CD4-positive, alpha-beta T cell treated with Interleukin-17A for 4 hours (primary cell): Measurements from ENCODE around the gene FKBP11.
"Not testable (repeated sequence)": the region's sequence is repeated elsewhere in the genome, so short reads cannot be mapped to it uniquely, and the experiment has no call there.

Source experiments
- DNase-seq: peaks from one replicate; pipeline ENCODE4 v3.0.0-alpha.2; 2020; ENCODE audit warnings: mixed read lengths

The FKBP11 gene

DNA sequence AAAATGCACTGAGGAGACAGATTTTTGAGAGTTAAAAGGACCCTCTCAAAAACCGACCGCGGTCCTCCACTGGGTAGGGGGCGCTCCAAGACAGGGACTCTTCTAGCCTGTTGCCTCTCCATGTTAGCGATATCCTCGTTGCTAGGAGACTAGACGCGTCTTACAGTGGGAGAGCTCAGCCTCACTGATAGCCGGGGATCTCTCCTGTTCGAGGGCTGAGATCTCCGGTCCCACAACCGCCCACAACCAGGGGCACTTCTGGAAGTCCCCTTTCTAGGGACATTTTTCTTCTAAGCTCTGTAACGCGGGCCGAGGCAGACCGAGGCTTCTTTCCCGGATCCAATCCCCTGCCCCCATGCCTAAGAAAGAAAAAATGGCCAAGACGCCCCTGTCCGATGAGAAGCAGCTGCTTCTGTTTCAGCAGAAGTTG is 21.3 kb downstream of the FKBP11 start:
- peak; percentile 88 for DNase-seq

- no peak for DNase-seq
These were observed 21.8 kb downstream of the FKBP11 start for GRCh38 chr12:48903363-48903981.

- DNase-seq, result no peak
These were observed 24.0 kb downstream of the FKBP11 start for GRCh38 chr12:48901278-48901677.

DNA sequence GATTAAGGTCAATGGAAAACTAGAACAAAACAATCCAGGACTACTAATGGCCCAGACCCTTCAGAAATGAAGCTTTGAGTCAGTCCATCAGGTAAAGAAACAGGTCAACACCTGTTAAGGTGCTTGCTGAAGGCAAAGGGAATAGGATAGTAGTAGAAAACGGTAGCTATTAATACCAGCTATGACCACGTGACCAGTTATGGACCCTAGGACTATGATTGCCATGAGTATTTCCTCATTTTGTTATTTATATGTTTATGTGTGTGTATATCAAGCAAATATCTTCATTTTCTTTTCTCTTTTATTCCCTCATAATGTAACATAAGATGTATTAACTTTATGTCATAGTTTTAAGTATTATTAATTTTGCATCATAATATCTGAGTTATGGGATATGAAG is 25.6 kb downstream of the FKBP11 start:
- DNase-seq, result no peak

DNA sequence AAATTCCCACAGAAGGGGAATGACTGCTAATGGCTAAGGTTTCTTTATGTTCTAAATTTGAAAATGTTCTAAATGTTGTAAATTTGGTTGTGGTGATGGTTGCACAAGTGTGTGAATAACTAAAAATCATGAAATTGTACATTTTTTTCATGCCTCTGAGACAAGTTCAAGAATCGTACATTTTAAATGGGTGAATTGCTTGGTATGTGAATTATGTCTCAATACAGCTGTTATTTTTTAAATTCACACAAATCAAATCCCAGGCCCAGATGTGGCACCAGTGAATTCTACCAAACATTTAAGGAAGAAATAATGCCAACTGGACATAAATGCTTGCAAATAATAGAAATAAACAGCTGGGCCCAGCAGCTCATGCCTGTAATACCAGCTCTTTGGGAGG is 31.0 kb downstream of the FKBP11 start:
- DNase-seq, result no peak

- DNase-seq, result peak; percentile 83
These were observed 34.5 kb downstream of the FKBP11 start for GRCh38 chr12:48890657-48891418.

- DNase-seq, result no peak
These were observed 35.6 kb downstream of the FKBP11 start for GRCh38 chr12:48889679-48890078.

GRCh38 chr12:48883305-48884161 is 41.8 kb downstream of the FKBP11 start:
- DNase-seq, result no peak

DNA sequence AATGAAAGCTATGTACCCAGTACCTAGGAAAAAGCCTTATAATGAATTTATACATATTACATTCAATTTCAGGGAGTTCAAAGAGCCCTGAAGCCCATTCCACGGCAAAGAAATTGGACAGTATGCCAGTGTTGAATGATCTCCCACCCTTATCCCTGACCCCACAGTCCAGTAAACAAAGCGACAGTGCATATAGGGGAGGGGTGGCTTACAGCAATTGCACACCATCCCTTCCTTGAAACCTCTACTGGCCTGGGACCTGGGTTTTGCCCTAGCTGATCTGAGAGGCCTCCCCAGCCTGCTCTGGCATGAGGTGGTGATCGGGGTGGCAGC is 42.4 kb downstream of the FKBP11 start:
- DNase-seq, result no peak

GRCh38 chr12:48882315-48882687 is 43.0 kb downstream of the FKBP11 start:
- DNase-seq, result no peak

DNA sequence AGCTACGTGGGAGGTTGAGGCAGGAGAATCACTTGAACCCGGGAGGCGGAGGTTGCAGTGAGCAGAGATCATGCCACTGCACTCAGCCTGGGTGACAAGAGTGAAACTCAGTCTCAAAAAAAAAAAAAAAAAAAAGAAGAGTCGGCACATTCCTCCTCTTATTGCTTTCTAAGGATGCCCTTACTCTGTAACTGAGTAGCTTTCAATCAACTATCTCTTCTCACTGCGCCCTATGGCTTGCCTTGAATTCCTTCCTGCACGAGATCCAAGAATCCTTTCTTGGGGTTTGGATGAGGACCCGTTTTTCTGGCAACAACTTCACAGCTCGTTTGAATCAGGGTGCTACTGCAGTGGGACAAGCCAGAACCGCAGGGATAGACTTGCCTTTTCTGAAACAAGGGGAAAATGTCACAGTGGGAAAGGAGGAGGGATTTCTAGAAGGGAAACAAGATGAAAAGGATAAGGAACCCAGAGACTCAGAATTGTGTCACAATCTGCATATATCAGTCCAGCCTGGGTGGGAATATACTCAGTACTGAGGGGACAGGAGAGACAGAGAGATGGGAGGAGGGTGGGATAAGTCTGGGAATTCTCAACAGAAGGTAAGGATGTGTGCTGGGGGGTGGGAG is 43.5 kb downstream of the FKBP11 start:
- DNase-seq, result no peak

- DNase-seq, result no peak
These were observed 44.6 kb downstream of the FKBP11 start for GRCh38 chr12:48880647-48881046.

DNA sequence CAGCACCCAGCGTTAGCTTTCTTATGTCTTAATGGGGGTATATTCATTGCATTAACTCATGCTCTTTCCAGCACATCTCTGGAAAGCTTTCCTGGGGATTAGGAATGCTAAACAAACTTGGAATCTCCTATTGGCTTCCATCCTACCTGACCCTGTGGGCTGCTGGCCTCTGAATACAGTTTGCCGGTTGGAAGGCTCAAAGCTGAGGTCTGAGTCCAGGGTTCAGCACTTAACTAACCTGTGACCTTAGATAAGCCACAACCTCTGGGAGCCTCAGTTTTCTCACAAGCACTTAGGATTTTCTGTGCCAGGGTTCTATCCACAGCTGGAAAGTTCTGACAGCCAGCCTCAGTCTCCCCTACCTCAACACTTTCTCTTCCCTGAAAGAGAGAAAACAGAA is 46.7 kb downstream of the FKBP11 start:
- DNase-seq, result no peak

DNA sequence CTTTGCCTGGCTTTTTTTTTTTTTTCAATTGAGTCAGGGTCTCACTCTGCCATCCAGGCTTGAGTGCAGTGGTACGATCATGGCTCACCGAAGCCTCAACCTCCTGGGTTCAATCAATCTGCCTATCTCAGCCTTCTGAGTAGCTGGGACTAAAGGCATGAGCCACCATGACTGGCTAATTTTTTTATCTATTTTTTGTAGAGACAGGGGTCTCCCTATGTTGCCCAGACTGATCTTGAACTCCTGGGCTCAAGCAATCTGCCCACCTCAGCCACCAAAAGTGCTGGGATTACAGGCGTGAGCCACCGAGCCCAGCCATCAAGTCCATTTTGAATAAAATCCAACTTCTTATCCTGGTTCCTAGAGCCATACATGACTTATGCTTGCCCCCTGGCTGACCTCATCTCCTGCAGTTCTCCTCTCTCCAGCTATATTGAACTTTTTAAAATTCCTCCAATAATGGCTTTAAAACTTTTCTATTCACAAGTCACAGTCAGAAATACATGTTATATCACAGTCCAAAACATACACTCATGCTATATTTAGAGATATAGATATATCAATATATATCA is 49.3 kb downstream of the FKBP11 start:
- no peak for DNase-seq

- not testable (repeated sequence) for DNase-seq
These were observed 51.8 kb downstream of the FKBP11 start for GRCh38 chr12:48873534-48873933.

DNA sequence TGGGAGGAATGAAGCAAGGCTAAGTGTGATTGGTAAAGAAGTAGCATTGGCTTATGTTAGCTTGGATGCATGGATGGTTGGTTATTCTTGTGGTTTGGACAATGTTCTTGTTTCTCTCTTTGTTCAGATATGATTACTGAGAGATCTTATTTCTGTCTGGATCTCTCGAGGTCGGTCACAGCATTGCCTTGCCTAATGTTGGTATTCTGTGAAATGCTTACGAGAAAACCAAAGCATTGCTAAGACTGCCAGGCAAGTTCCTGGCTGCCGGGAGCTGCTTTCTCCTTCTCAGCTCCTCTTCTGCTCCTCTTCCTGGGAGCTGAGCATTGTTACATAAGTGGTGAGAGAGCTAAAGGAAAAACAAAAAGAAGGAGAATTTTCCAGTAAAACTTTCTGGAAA is 52.2 kb downstream of the FKBP11 start:
- DNase-seq, result no peak
